ENCODE results near the gene HGFAC.

The HGFAC gene

GRCh38 chr4:3416270-3416669 is 25.5 kb upstream of the HGFAC start:
- TF ChIP-seq CTCF (IDR thresholded peaks at IDR 0.05; ENCODE audit: insufficient read depth, missing control alignments), result no peak
- no peak for FAIRE-seq
- DNase-seq (ENCODE audit: insufficient read length, low spot score), result no peak

- TF ChIP-seq CTCF (IDR thresholded peaks at IDR 0.05; ENCODE audit: insufficient read depth, missing control alignments), result no peak
- no peak for DNase-seq (ENCODE audit: insufficient read length, low spot score)
- FAIRE-seq, result no peak
Observed at GRCh38 chr4:3416821-3417221, 24.9 kb upstream of the HGFAC start.

DNA sequence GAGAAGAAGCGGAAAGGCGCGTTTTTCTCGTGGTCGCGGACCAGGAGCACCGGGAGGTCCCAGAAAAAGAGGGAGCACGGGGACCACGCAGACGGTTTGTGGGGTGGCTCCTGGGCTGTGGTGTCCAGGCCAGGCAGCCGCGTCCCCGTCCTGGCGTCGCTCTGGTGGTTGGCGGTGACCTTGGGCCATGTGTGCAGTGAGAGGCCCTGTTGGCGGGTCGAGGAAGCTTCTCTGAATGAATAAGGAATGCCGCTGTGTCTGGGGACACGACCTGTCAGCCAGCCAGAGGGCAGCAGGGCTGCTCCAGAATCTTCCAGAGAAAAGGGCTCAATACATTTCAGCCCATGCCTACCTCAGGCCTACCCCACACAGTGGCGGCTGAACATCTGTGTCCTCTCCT is 24.3 kb upstream of the HGFAC start:
- DNase-seq (ENCODE audit: insufficient read length, low spot score) (no peak), FAIRE-seq (no peak)
- no peak for TF ChIP-seq CTCF (IDR thresholded peaks at IDR 0.05; ENCODE audit: insufficient read depth, missing control alignments)

DNA sequence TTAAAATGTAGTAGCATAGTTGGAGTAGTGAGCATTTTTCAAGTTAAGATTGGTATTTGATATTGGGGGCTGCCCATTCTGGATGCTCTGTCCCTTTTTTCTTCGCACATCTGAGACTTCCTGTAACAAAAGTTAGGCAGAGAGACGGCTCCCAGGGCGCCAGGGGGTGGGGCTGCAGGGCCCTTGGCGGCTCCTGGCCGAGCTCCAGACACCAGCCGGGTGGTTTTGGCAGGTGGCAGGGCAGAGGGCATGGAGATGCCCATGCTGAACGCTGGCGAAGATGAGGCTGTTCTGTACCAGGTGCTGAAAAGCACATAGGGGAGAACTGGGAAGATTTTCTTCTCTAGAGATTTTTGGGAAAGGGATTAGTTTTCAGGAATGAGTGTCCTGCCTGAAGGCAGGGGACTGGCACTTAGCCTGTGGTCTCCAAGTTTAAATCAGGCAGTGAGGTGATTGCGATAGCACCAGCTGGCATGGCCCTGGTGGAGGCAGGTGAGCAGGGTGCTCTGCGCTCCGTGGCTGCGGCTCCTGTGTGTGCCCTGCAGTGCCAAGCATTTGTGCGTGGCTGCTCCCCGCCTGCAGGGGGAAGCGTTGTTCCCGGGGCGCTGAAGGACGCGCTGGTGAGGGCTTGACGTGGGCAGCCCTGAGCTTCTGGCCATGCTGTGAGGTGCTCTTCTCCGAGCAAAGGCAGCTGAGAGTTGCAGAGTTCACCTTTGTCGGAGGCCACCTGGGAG is 23.6 kb upstream of the HGFAC start:
- DNase-seq (ENCODE audit: insufficient read length, low spot score) (no peak), FAIRE-seq (no peak)
- no peak for TF ChIP-seq CTCF (IDR thresholded peaks at IDR 0.05; ENCODE audit: insufficient read depth, missing control alignments)

GRCh38 chr4:3419836-3420605 is 21.7 kb upstream of the HGFAC start:
- TF ChIP-seq CTCF (IDR thresholded peaks at IDR 0.05; ENCODE audit: insufficient read depth, missing control alignments), result no peak
- no peak for FAIRE-seq

GRCh38 chr4:3420606-3420955 is 21.2 kb upstream of the HGFAC start:
- DNase-seq (ENCODE audit: insufficient read length, low spot score) (no peak), FAIRE-seq (no peak)
- TF ChIP-seq CTCF (IDR thresholded peaks at IDR 0.05; ENCODE audit: insufficient read depth, missing control alignments), result no peak

More at GRCh38 chr4:3419836-3420605, 21.7 kb upstream of the HGFAC start:
- no peak for DNase-seq (ENCODE audit: insufficient read length, low spot score)

DNA sequence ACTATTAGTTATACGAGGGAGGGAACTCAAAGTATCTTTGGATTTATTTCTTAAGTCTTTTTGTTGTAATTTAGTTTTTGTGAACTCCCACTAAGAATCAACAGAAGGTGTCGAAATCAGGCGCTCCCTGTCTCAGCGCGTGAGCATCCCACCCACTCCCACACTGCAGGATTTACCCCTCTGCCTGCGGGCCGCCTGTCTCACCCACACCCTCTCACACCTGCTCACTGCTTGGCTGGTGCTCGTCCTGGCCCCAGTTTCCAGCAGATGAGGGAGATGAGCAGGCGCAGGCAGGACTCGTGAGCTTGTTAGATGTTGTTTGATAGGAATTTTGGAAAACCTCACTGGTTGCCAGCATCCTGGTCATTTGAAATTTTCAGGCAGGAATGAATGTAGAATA is 20.8 kb upstream of the HGFAC start:
- DNase-seq (ENCODE audit: insufficient read length, low spot score), result no peak
- FAIRE-seq, result no peak
- no peak for TF ChIP-seq CTCF (IDR thresholded peaks at IDR 0.05; ENCODE audit: insufficient read depth, missing control alignments)
